ENCODE data around the gene KRT9. TPM values are rescaled to one million over a fixed set of nuclear protein-coding genes. Genes with fewer than 3 reads are reported as not detected.

The KRT9 gene
- total RNA-seq, 1 experiment from 2014 or later, result 0.21 TPM

DNA sequence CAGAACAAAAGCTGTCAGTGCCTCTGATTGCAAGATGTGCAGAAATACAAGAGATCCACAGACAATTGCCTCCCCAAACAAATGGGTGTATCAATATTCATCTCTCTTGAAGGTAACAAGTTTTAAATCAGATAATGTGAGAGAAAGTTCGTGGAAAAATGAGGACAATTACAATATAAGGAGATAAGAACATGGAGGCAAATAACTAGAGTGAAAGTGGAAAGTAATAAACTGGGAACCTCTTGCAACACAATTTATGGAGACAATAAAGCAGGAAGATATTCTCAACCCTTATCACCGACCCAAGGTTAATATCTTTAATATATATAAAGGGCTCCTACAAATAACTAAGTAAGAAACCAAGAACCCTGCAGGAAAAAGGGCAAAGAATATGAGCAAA lies 29.5 kb downstream of the KRT9 start:
- H3K4me1 Mint-ChIP-seq (ENCODE audit: insufficient read depth, unreplicated experiment), result peaks cover 42% of the 10 kb centered on the region
- CTCF ChIA-PET, result interaction anchor here (0.9 to 2.8 kb wide), 4 partner anchors 106 to 146 kb away, joined by 4 to 11 read pairs (median 6); partner anchors contain the start of gene EIF1
- peaks cover 7% of the 10 kb centered on the region for H3K9me3 Mint-ChIP-seq (ENCODE audit: unreplicated experiment)
- H3K27me3 Mint-ChIP-seq (ENCODE audit: insufficient read depth, unreplicated experiment), result no peaks in the 10 kb centered on the region
- H3K4me3 Mint-ChIP-seq (ENCODE audit: unreplicated experiment), result no peak overlapping the region
- intact Hi-C loops (cut with micrococcal nuclease), result no loop called here
- no peaks in the 10 kb centered on the region for H3K36me3 Mint-ChIP-seq (ENCODE audit: insufficient read depth, unreplicated experiment)
- H3K27ac Mint-ChIP-seq (ENCODE audit: low read depth, unreplicated experiment), result no peak overlapping the region
- no TSS peak for BruUV-seq (replicated peaks)
- no peak for DNase-seq (ENCODE audit: unreplicated experiment)
- TF ChIP-seq, protein P1, sequence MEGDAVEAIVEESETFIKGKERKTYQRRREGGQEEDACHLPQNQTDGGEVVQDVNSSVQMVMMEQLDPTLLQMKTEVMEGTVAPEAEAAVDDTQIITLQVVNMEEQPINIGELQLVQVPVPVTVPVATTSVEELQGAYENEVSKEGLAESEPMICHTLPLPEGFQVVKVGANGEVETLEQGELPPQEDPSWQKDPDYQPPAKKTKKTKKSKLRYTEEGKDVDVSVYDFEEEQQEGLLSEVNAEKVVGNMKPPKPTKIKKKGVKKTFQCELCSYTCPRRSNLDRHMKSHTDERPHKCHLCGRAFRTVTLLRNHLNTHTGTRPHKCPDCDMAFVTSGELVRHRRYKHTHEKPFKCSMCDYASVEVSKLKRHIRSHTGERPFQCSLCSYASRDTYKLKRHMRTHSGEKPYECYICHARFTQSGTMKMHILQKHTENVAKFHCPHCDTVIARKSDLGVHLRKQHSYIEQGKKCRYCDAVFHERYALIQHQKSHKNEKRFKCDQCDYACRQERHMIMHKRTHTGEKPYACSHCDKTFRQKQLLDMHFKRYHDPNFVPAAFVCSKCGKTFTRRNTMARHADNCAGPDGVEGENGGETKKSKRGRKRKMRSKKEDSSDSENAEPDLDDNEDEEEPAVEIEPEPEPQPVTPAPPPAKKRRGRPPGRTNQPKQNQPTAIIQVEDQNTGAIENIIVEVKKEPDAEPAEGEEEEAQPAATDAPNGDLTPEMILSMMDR (IDR thresholded peaks at IDR 0.05; ENCODE audit: unreplicated experiment), result no peak
- POLR2A ChIA-PET, result interaction anchor here (0.6 to 3.1 kb wide), 5 partner anchors 23 to 146 kb away, joined by 3 to 22 read pairs (median 3); partner anchors contain the start of gene KRT15

DNA sequence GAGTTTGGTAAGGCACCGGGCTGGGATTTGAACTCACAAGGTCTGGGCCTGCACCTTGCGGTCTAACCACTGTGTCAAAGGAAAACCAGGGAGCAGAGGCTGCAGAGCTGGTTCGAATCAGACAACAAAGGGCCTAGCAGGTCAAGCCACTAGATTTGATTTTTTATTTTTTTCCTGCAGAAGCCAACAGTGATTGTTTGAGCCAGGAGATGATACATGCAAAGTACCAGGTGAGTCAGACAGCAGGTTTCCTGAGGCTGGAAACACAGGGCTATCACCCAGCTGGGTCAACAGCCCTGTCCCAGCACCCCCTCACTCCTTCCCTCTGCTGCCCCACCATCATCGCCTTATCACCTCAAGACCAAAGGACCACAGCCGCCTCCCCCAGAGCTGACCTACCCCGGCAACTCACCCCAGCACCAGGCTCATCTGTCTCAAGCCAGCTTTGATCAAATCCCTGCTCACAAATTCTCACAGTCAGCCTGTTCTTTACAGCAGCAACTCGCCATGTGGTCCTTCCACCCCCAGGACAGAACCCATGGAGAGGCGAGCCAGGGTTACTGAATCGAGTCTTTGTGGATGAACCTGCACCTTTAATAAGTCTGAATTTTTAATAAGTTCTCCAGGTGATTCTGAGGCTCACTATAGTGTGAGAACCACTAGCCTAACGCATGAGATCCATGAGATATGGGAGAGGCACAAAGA lies 30.8 kb downstream of the KRT9 start:
- Mint-ChIP-seq H3K27me3 (ENCODE audit: insufficient read depth, unreplicated experiment) (no peaks in the 10 kb centered on the region), H3K36me3 (ENCODE audit: insufficient read depth, unreplicated experiment) (peaks cover 6% of the 10 kb centered on the region), H3K4me1 (ENCODE audit: insufficient read depth, unreplicated experiment) (peaks cover 40% of the 10 kb centered on the region), H3K27ac (ENCODE audit: low read depth, unreplicated experiment) (no peak overlapping the region), H3K4me3 (ENCODE audit: unreplicated experiment) (no peak overlapping the region), H3K9me3 (ENCODE audit: unreplicated experiment) (no peaks in the 10 kb centered on the region)
- DNase-seq (ENCODE audit: unreplicated experiment), result peak; percentile 41
- ChIA-PET CTCF (interaction anchor here (0.5 to 5.1 kb wide), 7 partner anchors 8 to 1340 kb away, joined by 3 to 44 read pairs (median 7); partner anchors contain the start of gene EIF1), POLR2A (interaction anchor here (0.8 to 3.1 kb wide), 5 partner anchors 8 to 147 kb away, joined by 3 to 22 read pairs (median 4); partner anchors contain the start of gene KRT15)
- no TSS peak for BruUV-seq (replicated peaks)
- intact Hi-C loops (cut with micrococcal nuclease), result no loop called here
- TF ChIP-seq, protein P1 (IDR thresholded peaks at IDR 0.05; ENCODE audit: unreplicated experiment), result no peak

DNA sequence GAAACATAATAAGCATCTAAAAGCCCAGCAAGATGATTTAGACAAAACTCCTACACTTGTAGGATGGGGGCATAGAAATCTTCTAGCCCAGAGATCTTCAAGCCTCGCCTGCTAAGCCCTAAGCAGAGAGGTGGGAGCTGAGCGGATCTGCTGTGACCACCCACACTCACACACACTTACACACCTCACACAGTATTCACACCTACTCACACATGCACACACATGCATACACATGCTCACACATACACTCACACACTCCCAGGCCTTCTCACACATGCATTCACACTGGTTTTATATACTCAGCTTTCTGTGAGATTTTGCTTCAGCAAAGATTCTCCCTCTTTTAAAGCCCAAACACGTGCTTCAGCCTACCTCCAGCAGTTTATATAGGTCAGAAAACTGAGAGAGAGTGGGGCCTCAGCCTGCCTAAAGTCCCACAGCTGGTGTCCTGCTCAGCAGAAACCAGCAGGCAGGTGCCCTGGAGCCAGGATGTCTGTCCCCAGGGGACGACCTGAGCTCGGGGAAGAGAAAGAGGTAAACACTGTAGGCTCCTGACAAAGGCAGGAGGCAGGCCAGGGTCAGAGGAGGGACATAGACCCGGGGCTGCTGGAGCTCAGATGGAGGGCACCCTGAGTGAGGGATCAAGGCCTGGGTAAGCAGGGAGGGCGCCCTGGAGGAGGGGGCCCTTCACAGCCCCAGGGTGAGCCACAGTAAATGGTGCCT lies 31.7 kb downstream of the KRT9 start:
- CTCF ChIA-PET, result interaction anchor here (0.6 to 5.1 kb wide), 5 partner anchors 9 to 1339 kb away, joined by 3 to 44 read pairs (median 8); no protein-coding TSS in a partner anchor
- no peaks in the 10 kb centered on the region for H3K27me3 Mint-ChIP-seq (ENCODE audit: insufficient read depth, unreplicated experiment)
- no peaks in the 10 kb centered on the region for H3K9me3 Mint-ChIP-seq (ENCODE audit: unreplicated experiment)
- peaks cover 40% of the 10 kb centered on the region for H3K4me1 Mint-ChIP-seq (ENCODE audit: insufficient read depth, unreplicated experiment)
- H3K4me3 Mint-ChIP-seq (ENCODE audit: unreplicated experiment), result no peak overlapping the region
- no peak for DNase-seq (ENCODE audit: unreplicated experiment)
- intact Hi-C loops (cut with micrococcal nuclease), result no loop called here
- TF ChIP-seq, protein P1 (IDR thresholded peaks at IDR 0.05; ENCODE audit: unreplicated experiment), result no peak
- BruUV-seq (replicated peaks), result no TSS peak
- H3K36me3 Mint-ChIP-seq (ENCODE audit: insufficient read depth, unreplicated experiment), result peaks cover 9% of the 10 kb centered on the region
- POLR2A ChIA-PET, result interaction anchor here (0.5 to 3.1 kb wide), 7 partner anchors 9 to 721 kb away, joined by 3 to 22 read pairs (median 3); partner anchors contain the start of gene KRT15
- H3K27ac Mint-ChIP-seq (ENCODE audit: low read depth, unreplicated experiment), result no peak overlapping the region

DNA sequence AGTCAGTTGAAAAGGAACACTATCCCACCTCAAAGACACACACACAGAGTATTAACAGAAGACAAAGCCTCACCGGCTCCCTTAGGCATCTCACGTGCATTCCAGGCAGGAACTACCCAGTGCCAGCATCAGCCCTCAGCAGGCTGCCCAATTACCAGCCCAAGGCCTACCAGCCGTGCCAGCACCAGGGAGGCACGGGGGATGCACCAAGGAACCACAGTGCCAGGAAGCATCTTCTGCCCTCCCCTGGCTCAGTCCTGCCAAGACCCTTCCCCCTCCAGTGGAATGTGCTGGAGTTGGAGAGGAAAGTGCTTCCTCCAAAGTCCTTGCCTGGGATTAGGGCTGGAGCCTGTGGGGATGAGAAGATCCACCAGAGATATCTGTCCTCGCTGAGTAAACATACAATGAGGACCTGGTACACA lies 32.8 kb downstream of the KRT9 start:
- CTCF ChIA-PET, result interaction anchor here (5.1 kb wide), 1 partner anchor 10 kb away, joined by 44 read pairs; no protein-coding TSS in a partner anchor
- no peaks in the 10 kb centered on the region for H3K9me3 Mint-ChIP-seq (ENCODE audit: unreplicated experiment)
- intact Hi-C loops (cut with micrococcal nuclease), result no loop called here
- BruUV-seq (replicated peaks), result no TSS peak
- peak; percentile 57 for DNase-seq (ENCODE audit: unreplicated experiment)
- H3K4me3 Mint-ChIP-seq (ENCODE audit: unreplicated experiment), result no peak overlapping the region
- peaks cover 12% of the 10 kb centered on the region for H3K36me3 Mint-ChIP-seq (ENCODE audit: insufficient read depth, unreplicated experiment)
- TF ChIP-seq, protein P1 (IDR thresholded peaks at IDR 0.05; ENCODE audit: unreplicated experiment), result no peak
- peaks cover 34% of the 10 kb centered on the region for H3K4me1 Mint-ChIP-seq (ENCODE audit: insufficient read depth, unreplicated experiment)
- no peaks in the 10 kb centered on the region for H3K27me3 Mint-ChIP-seq (ENCODE audit: insufficient read depth, unreplicated experiment)
- POLR2A ChIA-PET, result interaction anchor here (0.8 to 1.2 kb wide), 3 partner anchors 9 to 17 kb away, joined by 3 to 4 read pairs (median 4); no protein-coding TSS in a partner anchor
- H3K27ac Mint-ChIP-seq (ENCODE audit: low read depth, unreplicated experiment), result no peak overlapping the region

Measured in MCF 10A (cell line).